ENCODE measurements around the gene MGAT5B.

GRCh38 chr17:76925441-76925891 is 57.3 kb downstream of the MGAT5B start:
- TF ChIP-seq CTCF (conservative IDR thresholded peaks at IDR 0.05), result no peak
- no peak for TF ChIP-seq EZH2 (IDR thresholded peaks at IDR 0.05; ENCODE audit: low read depth)

Measured in PC-9 (cell line).